Stimulated activated CD8-positive, alpha-beta memory T cell treated with anti-CD3 and anti-CD28 coated beads, Interleukin-7, amount 100 ng/mL, for 4 hours (primary cell): Measurements from ENCODE around the gene TMC2.
"Not testable (repeated sequence)": the region's sequence is repeated elsewhere in the genome, so short reads cannot be mapped to it uniquely, and the experiment has no call there.

Experiments used
- DNase-seq, 2 donors: peaks; one replicate each; pipeline ENCODE4 v3.0.0-alpha.2; 2020; ENCODE audit warnings: low read depth in 2 of 2

TMC2 gene, protein sequence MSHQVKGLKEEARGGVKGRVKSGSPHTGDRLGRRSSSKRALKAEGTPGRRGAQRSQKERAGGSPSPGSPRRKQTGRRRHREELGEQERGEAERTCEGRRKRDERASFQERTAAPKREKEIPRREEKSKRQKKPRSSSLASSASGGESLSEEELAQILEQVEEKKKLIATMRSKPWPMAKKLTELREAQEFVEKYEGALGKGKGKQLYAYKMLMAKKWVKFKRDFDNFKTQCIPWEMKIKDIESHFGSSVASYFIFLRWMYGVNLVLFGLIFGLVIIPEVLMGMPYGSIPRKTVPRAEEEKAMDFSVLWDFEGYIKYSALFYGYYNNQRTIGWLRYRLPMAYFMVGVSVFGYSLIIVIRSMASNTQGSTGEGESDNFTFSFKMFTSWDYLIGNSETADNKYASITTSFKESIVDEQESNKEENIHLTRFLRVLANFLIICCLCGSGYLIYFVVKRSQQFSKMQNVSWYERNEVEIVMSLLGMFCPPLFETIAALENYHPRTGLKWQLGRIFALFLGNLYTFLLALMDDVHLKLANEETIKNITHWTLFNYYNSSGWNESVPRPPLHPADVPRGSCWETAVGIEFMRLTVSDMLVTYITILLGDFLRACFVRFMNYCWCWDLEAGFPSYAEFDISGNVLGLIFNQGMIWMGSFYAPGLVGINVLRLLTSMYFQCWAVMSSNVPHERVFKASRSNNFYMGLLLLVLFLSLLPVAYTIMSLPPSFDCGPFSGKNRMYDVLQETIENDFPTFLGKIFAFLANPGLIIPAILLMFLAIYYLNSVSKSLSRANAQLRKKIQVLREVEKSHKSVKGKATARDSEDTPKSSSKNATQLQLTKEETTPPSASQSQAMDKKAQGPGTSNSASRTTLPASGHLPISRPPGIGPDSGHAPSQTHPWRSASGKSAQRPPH

DNA sequence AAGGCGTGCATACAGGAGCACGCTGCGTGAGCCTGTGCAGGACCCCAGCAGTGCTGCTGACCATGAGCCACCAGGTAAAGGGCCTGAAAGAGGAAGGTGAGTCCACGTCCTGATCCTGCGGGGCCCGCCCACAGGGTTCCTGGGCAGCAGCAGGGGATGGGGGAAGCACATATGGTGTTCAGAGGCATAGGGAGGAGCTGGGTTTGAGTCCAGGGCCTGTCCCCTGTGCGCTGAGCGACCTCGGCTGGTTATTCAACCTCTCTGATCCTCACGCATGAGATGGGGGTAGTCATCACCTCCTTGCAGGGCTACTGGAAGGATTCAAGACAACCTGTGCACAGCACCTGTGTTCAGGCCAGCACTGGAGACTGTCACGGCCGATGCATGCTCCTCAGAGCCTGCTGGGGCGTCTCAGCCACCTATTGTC, at the start of gene TMC2:
TSS of gene TMC2 (plus strand) at position 14 of the 427 bp plus-strand sequence. CDS start at position 63, 49 bp downstream.
- DNase-seq, result no peak

- DNase-seq, result not testable (repeated sequence)
Observed at GRCh38 chr20:2502808-2503384, 33.5 kb upstream of the TMC2 start.

GRCh38 chr20:2504803-2505202, 31.6 kb upstream of the TMC2 start:
- not testable (repeated sequence) for DNase-seq

GRCh38 chr20:2506426-2506825, 29.9 kb upstream of the TMC2 start:
- DNase-seq, result not testable (repeated sequence)

- no peak for DNase-seq
Observed at GRCh38 chr20:2507464-2507863, 28.9 kb upstream of the TMC2 start.

DNA sequence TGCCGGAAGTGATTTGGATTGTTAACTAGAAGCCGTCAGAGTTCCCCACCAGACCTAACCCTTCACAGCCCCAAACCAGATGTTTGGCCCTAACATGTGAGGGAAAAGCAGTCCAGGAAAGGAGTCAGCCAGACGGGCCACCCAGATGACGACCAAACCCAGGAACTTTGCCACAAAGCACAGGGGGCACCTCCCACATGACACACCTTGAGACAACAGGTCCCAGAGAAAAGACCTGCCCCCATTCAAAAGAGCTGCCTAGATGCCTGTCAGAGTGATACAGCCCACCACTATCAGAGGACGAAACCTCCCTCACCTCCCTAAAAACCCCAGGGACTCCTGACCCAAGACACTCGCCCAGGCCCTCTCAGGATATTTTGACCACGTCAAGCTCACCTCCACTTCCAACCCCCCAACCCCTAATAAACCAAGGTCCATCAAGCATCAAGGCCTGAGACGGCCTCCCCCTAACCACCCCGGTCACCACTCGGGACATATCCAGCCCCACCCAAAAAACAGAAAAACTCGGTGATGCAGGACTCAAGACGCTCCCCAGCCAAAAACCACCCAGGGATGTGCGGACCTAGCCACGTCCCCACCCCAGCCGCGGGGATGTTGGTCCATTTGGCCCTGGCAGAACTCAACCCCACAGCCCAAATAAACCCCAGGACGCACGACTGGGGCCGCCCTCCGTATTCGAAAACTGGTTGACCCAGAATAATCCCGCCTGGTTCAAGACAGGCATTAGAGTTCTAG, 28.3 kb upstream of the TMC2 start:
- no peak for DNase-seq

DNA sequence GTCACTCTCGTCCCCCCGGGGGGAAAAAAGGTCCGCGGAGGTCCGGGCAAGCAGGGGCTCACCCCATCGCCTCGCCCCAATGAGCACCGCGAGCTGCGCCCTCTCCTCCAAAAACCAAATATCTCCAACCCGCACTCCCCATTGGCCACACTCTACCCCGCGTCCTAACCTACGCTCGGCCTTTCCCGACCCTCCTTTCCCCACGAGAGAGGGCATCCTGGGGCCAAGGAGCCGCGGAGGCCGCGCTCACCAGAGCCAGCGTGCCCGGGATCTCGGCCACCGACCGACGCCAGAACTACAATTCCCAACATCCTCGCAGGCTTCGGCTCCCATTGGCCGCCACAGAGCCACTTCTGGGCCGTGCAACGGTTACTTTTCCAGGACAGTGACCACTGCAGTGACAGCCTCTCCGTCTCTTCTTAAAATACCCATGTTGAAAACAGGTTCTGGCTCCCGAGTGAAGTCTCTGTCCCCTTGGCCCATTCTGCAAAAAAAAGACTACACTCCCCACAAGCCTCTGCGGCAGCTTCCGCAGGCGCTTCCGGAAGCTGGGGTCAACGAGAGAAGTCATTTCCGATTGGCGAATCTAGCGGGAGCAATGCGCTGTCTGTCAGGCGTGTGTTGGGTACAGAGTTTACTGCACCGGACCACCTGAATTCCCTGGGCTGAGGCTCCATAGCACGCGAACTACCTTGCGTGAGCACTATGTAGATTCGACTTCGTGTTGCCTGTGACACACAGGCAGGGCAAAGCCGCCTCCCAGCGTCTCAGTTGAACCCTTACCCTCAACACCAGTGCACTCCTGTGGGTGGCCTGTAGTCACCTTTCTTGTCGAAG, 27.5 kb upstream of the TMC2 start, which contains the start of gene ZNF343:
TSS of gene ZNF343 (minus strand) at position 285 of the 837 bp plus-strand sequence. CDS start 15,020 bp downstream, outside the sequence.
- peak; percentile 54 to 63 for DNase-seq

GRCh38 chr20:2509468-2509781, 26.9 kb upstream of the TMC2 start:
- DNase-seq, result no peak

- DNase-seq, result no peak
Observed at GRCh38 chr20:2509794-2510193, 26.6 kb upstream of the TMC2 start.

GRCh38 chr20:2515203-2515602, 21.2 kb upstream of the TMC2 start:
- no peak for DNase-seq

- no peak for DNase-seq
Observed at GRCh38 chr20:2516399-2516798, 20.0 kb upstream of the TMC2 start.

DNA sequence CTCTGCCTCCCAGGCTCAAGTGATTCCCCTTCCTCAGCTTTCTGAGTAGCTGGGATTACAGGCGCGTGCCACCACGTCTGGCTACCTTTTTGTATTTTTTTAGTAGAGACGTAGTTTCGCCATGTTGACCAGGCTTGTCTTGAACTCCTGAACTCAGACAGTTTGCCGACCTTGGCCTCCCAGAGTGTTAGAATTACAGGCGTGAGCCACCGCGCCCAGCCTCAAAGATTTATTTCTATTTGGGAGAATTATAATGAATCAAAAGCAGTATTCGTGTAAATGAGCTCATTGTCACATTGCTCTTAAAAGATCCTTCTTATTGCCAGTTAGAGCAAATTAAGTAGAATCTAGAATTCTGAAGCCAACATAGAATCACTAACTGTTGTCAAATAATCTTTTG, 18.3 kb upstream of the TMC2 start:
- DNase-seq, result no peak

DNA sequence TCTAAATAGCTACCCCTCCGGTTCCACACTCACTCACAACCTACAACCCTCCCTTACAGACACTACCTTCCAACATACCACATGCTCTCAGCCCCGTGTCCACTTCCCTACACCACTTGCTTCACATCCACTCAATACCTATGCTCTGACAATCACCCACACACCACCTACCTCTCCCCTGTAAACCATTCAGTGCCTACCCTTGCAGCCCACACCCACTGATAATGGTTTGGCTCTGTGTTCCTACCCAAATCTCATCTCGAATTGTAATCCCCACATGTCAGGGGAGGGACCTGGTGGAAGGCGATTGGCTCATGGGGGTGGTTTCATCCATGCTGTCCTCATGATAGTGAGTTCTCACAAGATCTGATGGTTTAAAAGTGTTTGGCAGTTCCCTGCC, 17.8 kb upstream of the TMC2 start:
- no peak for DNase-seq

DNA sequence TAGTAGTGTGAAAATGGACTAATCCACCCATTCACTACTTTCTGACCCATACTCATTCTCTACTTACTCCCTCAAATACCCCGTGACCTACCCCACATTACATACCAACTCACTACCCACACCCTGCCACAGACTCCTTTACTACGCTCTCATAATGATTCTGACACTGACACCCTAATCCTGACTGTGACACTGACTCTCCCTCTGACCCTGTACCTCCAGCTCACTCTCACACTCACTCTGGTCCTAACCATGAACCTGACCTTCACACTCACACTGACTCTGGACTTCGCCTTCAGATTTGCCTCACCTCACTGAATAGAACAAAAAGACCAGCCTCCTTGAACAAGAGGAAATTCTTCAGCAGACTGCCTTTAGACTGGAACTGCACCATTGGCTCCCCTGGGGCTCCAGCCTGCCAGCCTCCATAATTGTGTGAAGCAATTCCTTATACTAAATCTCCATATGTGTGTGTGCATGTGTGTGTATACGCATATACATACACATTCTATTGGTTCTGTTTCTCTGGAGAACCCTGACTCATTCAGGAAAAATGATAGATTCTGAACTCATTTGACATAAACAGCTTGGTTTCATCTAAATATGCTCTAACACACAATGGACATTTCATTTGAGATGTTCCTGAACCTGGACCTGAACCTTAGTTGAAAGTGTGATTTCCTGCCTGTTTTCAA, 17.1 kb upstream of the TMC2 start:
- no peak for DNase-seq

DNA sequence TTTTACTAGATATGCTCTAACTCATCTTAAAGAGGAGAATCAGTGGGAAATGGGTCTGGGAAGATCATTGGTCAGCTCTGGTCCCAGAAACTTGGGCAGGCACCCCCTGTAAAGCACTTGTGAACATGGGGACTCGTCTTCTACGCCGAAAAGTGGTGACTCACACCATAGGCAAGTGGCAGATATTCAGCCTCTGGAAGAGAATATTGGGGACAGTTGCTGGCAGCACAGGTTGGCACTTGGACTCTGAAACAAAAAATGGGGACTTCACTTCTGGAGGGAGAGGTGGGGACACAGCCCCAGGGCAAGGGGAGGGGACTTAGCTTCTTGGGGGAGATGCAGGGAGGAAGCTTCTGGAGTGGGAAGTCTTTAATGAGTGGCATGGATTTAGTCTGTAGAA, 15.8 kb upstream of the TMC2 start:
- no peak for DNase-seq

- peak in 1 of 2 donors; percentile 32 for DNase-seq
Observed at GRCh38 chr20:2521369-2522305, 14.7 kb upstream of the TMC2 start.

DNA sequence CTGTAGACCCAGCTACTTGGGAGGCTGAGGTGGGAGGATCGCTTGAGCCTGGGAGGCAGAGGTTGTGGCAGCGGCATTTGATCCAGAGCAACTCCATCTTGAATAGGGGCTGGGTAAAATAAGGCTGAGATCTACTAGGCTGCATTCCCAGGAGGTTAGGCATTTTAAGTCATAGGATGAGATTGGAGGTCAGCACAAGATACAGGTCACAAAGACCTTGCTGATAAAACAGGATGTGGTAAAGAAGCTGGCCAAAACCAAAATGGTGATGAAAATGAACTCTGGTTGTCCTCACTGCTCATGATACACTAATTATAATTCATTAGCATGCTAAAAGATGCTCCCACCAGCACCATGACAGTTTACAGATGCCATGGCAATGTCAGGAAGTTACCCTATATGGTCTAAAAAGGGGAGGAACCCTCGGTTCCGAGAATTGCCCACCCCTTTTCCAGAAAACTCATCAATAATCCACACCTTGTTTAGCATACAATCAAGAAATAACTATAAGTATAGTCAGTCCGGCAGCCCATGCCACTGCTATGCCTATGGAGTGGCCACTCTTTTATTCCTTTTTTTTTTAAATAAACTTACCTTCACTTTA, 13.4 kb upstream of the TMC2 start:
- not testable (repeated sequence) for DNase-seq

DNA sequence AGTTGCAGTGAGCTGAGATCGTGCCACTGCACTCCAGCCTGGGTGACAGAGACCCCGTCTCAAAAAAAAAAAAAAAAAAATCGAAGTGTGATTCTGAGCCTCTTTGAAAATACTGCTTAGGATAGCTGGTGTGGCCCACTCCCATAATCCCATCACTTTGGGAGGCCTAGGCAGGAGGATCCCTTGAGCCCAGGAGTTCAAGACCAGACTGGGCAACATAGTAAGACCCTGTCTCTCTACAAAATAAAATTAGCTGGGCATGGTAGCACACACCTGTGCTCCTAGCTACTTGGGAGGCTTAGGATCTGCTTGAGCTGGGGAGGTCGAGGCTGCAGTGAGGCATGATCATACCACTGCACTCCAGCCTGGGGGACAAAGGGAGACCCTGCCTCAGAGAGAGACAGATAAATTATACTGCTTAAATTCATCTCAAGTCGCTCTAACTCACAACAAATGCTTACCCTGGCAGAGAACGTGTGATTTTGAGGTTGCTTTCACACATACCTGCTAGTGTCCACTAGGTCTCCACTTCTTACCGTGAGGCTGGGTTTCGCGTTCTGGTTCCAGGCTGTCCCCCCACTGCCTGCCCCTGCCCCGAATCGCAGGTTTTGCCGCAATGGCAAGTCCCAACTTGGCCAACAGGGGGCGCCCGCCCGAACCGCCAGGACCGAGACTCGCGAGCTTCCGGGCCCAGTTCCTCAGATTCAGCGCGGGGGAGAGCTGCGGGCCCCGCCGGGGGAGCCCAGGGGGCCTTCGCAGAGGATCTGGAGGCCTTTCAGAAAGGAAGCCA, 12.3 kb upstream of the TMC2 start:
- DNase-seq, result peak; percentile 79 to 83
